B cell (primary cell): ENCODE data around the gene PODN.

ENCODE experiments used
- CTCF ChIP-seq: fragments of 200-600 bp; IDR thresholded peaks from one replicate; pipeline ENCODE4 v1.8.0; 2022; ENCODE audit warnings: antibody characterized with exemption, mild to moderate bottlenecking
- EZH2 ChIP-seq: IDR thresholded peaks from 2 replicates; pipeline ENCODE4 v1.6.1; 2012; ENCODE audit warnings: borderline replicate concordance, low read depth, mild to moderate bottlenecking, moderate library complexity, low read length; ENCODE audit not compliant: insufficient read depth, poor library complexity, severe bottlenecking

DNA sequence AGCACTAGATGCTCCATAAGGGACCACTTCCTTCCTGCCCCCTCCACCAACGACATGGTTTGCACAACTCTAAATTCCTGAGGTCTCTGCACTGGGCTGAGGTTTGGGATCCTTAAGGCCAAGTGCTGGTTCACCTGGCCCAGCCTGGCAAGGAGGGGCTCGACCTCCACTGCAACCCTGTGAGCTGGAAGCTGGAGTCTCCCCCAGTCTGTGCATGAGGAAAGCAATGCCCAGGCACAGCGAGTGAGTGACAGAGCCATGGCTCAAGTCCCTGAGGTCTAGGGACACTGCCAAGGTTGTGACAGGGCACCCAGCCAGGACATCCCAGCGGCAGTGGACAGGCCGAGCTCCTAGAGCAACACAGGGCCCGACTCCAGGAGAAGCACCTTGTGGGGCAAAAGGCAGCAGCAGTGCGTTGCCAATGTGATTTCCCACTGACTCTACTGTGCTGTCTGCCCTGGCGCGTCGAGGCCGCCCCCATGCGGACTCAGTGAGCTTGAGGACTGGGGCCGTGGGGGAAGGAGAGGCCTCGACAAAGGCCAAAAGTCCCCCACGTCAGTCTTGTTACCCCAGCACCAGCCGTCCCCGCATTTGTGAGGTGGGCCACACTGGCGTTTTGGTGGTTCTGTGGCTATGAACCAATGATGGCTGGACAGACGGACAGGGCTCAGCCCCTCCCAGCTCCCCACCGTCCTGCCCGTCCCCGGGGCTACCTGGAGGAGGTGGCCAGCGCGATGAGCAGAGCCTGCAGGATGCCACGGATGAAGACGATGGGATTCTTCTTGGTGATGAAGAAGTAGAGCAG is 30.0 kb downstream of the PODN start:
- TF ChIP-seq CTCF, result no peak
- TF ChIP-seq EZH2, result no peak
